ENCODE data around the gene LCOR.
"Not testable (repeated sequence)": the region's sequence is repeated elsewhere in the genome, so short reads cannot be mapped to it uniquely, and the experiment has no call there.

LCOR gene

GRCh38 chr10:96840841-96841518 lies 8.9 kb downstream of the LCOR start:
- DNase-seq, result no peak

- DNase-seq, result no peak
Observed at GRCh38 chr10:96842896-96843723, 11.0 kb downstream of the LCOR start.

- DNase-seq, result no peak
Observed at GRCh38 chr10:96843823-96844222, 11.7 kb downstream of the LCOR start.

- no peak for DNase-seq
Observed at GRCh38 chr10:96846395-96846794, 14.3 kb downstream of the LCOR start.

- DNase-seq, result no peak
Observed at GRCh38 chr10:96846926-96847325, 14.8 kb downstream of the LCOR start.

GRCh38 chr10:96847356-96847755 lies 15.3 kb downstream of the LCOR start:
- not testable (repeated sequence) for DNase-seq

- DNase-seq, result no peak
Observed at GRCh38 chr10:96850113-96850512, 18.0 kb downstream of the LCOR start.

- DNase-seq, result no peak
Observed at GRCh38 chr10:96850825-96851224, 18.7 kb downstream of the LCOR start.

- DNase-seq, result no peak
Observed at GRCh38 chr10:96851281-96851680, 19.2 kb downstream of the LCOR start.

- no peak for DNase-seq
Observed at GRCh38 chr10:96856317-96856716, 24.2 kb downstream of the LCOR start.

- DNase-seq, result no peak
Observed at GRCh38 chr10:96857301-96858012, 25.4 kb downstream of the LCOR start.

- no peak for DNase-seq
Observed at GRCh38 chr10:96858038-96858705, 26.1 kb downstream of the LCOR start.

- no peak for DNase-seq
Observed at GRCh38 chr10:96858706-96859050, 26.6 kb downstream of the LCOR start.

- no peak for DNase-seq
Observed at GRCh38 chr10:96860631-96861277, 28.7 kb downstream of the LCOR start.

- no peak for DNase-seq
Observed at GRCh38 chr10:96863922-96864543, 31.9 kb downstream of the LCOR start.

GRCh38 chr10:96873086-96873485 lies 41.0 kb downstream of the LCOR start:
- DNase-seq, result no peak

GRCh38 chr10:96873756-96874467 lies 41.8 kb downstream of the LCOR start:
- no peak for DNase-seq

- no peak for DNase-seq
Observed at GRCh38 chr10:96878057-96878456, 46.0 kb downstream of the LCOR start.

- no peak for DNase-seq
Observed at GRCh38 chr10:96880575-96880974, 48.5 kb downstream of the LCOR start.

- no peak for DNase-seq
Observed at GRCh38 chr10:96889415-96890171, 57.5 kb downstream of the LCOR start.

GRCh38 chr10:96890172-96890513 lies 58.0 kb downstream of the LCOR start:
- DNase-seq, result no peak
